ENCODE measurements around the gene SCFD2. TPM values are rescaled to one million over a fixed set of nuclear protein-coding genes. Genes with fewer than 3 reads are reported as not detected.

Gene SCFD2
- total and polyA plus RNA-seq, 4 donors = 4.3 to 28.8 (median 7.4) TPM

DNA sequence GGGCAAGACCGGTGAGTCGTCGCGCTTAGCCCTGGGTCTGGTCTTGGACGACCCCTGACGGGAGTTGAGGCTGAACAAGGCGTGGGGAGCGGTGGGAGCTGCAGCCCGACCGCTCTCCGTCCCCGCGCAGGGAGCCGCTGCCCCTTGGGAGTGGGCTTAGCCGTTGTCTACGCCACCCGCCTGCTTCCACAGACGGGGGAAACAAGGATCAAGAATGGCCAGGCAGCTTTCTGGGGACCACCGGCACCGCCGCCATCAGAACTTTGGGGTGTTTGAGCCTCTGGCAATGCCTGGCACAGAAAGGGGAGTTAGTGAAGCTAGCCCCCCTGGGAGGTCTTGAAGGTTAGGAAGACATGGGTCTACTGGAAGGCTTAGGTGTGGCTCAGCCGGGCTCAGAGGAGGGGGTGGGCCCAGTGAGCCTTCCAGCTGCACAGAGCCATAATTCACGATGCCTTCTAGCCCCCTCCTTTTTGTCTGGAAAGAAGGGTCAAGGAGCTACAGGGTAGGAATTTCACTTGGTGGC is 503.2 kb downstream of the SCFD2 start:
- Histone ChIP-seq H3K9ac (ENCODE audit: low read depth in 1 of 2, low read length in 2 of 2) (no peak overlapping the region), H3K4me1 (ENCODE audit: control insufficient read depth in 4 of 4, insufficient read depth in 4 of 4, low read length in 3 of 4) (peaks cover 0 to 18% (median 9%) of the 10 kb centered on the region in 4 donors), H3K27me3 (ENCODE audit: control insufficient read depth in 4 of 4, insufficient read depth in 4 of 4, low read length in 3 of 4) (peaks cover 0 to 6% (median 0%) of the 10 kb centered on the region in 4 donors), H3K4me3 (ENCODE audit: low read depth in 1 of 3, low read length in 3 of 3) (peak overlapping the region in 2 of 3 donors; percentile 51 to 58), H3K9me3 (ENCODE audit: control insufficient read depth in 4 of 4, low read length in 3 of 4) (peaks cover 0 to 7% (median 4%) of the 10 kb centered on the region in 4 donors), H3K36me3 (ENCODE audit: control insufficient read depth in 4 of 4, insufficient read depth in 3 of 4, low read depth in 1 of 4, low read length in 3 of 4) (no peaks in the 10 kb centered on the region), H3K27ac (ENCODE audit: low read depth in 1 of 2, low read length in 2 of 2) (no peak overlapping the region)
- 20% methylated on average over 23 of the region's 23 CpGs for WGBS
- TF ChIP-seq, protein P1, sequence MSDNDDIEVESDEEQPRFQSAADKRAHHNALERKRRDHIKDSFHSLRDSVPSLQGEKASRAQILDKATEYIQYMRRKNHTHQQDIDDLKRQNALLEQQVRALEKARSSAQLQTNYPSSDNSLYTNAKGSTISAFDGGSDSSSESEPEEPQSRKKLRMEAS (IDR thresholded peaks at IDR 0.05) = no peak
- TF ChIP-seq YY1 (IDR thresholded peaks at IDR 0.05) (no peak), GABPA (IDR thresholded peaks at IDR 0.05 in 1 of 2, conservative IDR thresholded peaks at IDR 0.05 in 1 of 2) (no peak), TAF1 (conservative IDR thresholded peaks at IDR 0.05) (no peak), HNF4A (conservative IDR thresholded peaks at IDR 0.05) (no peak), RXRA (IDR thresholded peaks at IDR 0.05) (no peak), NR2F2 (IDR thresholded peaks at IDR 0.05) (no peak), FOXA1 (IDR thresholded peaks at IDR 0.05) (no peak), HNF4G (IDR thresholded peaks at IDR 0.05) (no peak), EGR1 (IDR thresholded peaks at IDR 0.05; ENCODE audit: low read depth in 2 of 2) (no peak), JUND (IDR thresholded peaks at IDR 0.05) (no peak), SP1 (IDR thresholded peaks at IDR 0.05) (no peak)
- TF ChIP-seq, protein P2, sequence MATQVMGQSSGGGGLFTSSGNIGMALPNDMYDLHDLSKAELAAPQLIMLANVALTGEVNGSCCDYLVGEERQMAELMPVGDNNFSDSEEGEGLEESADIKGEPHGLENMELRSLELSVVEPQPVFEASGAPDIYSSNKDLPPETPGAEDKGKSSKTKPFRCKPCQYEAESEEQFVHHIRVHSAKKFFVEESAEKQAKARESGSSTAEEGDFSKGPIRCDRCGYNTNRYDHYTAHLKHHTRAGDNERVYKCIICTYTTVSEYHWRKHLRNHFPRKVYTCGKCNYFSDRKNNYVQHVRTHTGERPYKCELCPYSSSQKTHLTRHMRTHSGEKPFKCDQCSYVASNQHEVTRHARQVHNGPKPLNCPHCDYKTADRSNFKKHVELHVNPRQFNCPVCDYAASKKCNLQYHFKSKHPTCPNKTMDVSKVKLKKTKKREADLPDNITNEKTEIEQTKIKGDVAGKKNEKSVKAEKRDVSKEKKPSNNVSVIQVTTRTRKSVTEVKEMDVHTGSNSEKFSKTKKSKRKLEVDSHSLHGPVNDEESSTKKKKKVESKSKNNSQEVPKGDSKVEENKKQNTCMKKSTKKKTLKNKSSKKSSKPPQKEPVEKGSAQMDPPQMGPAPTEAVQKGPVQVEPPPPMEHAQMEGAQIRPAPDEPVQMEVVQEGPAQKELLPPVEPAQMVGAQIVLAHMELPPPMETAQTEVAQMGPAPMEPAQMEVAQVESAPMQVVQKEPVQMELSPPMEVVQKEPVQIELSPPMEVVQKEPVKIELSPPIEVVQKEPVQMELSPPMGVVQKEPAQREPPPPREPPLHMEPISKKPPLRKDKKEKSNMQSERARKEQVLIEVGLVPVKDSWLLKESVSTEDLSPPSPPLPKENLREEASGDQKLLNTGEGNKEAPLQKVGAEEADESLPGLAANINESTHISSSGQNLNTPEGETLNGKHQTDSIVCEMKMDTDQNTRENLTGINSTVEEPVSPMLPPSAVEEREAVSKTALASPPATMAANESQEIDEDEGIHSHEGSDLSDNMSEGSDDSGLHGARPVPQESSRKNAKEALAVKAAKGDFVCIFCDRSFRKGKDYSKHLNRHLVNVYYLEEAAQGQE (IDR thresholded peaks at IDR 0.05) = no peak
- TF ChIP-seq, protein P3, sequence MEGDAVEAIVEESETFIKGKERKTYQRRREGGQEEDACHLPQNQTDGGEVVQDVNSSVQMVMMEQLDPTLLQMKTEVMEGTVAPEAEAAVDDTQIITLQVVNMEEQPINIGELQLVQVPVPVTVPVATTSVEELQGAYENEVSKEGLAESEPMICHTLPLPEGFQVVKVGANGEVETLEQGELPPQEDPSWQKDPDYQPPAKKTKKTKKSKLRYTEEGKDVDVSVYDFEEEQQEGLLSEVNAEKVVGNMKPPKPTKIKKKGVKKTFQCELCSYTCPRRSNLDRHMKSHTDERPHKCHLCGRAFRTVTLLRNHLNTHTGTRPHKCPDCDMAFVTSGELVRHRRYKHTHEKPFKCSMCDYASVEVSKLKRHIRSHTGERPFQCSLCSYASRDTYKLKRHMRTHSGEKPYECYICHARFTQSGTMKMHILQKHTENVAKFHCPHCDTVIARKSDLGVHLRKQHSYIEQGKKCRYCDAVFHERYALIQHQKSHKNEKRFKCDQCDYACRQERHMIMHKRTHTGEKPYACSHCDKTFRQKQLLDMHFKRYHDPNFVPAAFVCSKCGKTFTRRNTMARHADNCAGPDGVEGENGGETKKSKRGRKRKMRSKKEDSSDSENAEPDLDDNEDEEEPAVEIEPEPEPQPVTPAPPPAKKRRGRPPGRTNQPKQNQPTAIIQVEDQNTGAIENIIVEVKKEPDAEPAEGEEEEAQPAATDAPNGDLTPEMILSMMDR (IDR thresholded peaks at IDR 0.05; ENCODE audit: low read depth, low read length, missing input control) = no peak
- TF ChIP-seq, protein P4, sequence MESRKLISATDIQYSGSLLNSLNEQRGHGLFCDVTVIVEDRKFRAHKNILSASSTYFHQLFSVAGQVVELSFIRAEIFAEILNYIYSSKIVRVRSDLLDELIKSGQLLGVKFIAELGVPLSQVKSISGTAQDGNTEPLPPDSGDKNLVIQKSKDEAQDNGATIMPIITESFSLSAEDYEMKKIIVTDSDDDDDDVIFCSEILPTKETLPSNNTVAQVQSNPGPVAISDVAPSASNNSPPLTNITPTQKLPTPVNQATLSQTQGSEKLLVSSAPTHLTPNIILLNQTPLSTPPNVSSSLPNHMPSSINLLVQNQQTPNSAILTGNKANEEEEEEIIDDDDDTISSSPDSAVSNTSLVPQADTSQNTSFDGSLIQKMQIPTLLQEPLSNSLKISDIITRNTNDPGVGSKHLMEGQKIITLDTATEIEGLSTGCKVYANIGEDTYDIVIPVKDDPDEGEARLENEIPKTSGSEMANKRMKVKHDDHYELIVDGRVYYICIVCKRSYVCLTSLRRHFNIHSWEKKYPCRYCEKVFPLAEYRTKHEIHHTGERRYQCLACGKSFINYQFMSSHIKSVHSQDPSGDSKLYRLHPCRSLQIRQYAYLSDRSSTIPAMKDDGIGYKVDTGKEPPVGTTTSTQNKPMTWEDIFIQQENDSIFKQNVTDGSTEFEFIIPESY (IDR thresholded peaks at IDR 0.05) = no peak
- no peak for DNase-seq (ENCODE audit: low spot score)
